ENCODE data around the gene ARCN1.

The ARCN1 gene

GRCh38 chr11:118524757-118525470 is 47.3 kb upstream of the ARCN1 start:
- H2AFZ ChIP-seq (ENCODE audit: low read depth, low read length) = no peak overlapping the region
- peaks cover 14% of the 10 kb centered on the region for H3K4me1 ChIP-seq (ENCODE audit: insufficient read depth, low read length)

GRCh38 chr11:118526688-118527087 is 45.5 kb upstream of the ARCN1 start:
- TF ChIP-seq, protein P1, sequence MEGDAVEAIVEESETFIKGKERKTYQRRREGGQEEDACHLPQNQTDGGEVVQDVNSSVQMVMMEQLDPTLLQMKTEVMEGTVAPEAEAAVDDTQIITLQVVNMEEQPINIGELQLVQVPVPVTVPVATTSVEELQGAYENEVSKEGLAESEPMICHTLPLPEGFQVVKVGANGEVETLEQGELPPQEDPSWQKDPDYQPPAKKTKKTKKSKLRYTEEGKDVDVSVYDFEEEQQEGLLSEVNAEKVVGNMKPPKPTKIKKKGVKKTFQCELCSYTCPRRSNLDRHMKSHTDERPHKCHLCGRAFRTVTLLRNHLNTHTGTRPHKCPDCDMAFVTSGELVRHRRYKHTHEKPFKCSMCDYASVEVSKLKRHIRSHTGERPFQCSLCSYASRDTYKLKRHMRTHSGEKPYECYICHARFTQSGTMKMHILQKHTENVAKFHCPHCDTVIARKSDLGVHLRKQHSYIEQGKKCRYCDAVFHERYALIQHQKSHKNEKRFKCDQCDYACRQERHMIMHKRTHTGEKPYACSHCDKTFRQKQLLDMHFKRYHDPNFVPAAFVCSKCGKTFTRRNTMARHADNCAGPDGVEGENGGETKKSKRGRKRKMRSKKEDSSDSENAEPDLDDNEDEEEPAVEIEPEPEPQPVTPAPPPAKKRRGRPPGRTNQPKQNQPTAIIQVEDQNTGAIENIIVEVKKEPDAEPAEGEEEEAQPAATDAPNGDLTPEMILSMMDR (IDR thresholded peaks at IDR 0.05; ENCODE audit: borderline replicate concordance, extremely low read depth, low read length, poor library complexity, severe bottlenecking) = no peak
- TF ChIP-seq EZH2 (IDR thresholded peaks at IDR 0.05; ENCODE audit: borderline replicate concordance, low read depth, low read length, severe bottlenecking) = no peak
- Histone ChIP-seq H3K9me3 (ENCODE audit: insufficient read depth, low read length, severe bottlenecking) (no peaks in the 10 kb centered on the region), H3K4me2 (ENCODE audit: insufficient read depth, low read length) (no peak overlapping the region), H3K27ac (ENCODE audit: low read length) (no peak overlapping the region), H4K20me1 (ENCODE audit: insufficient read depth, low read length) (peaks cover 9% of the 10 kb centered on the region), H3K79me2 (ENCODE audit: insufficient read depth, low read length) (no peaks in the 10 kb centered on the region), H3K27me3 (ENCODE audit: insufficient read depth, low read length, poor library complexity) (peaks cover 6% of the 10 kb centered on the region), H2AFZ (ENCODE audit: low read depth, low read length) (no peak overlapping the region), H3K36me3 (ENCODE audit: insufficient read depth, low read length) (peaks cover 35% of the 10 kb centered on the region), H3K4me3 (ENCODE audit: low read depth in 1 of 2, low read length in 2 of 2) (no peak overlapping the region), H3K4me1 (ENCODE audit: insufficient read depth, low read length) (peaks cover 31% of the 10 kb centered on the region), H3K9ac (ENCODE audit: low read depth, low read length) (no peak overlapping the region)
- no peak for DNase-seq
- no peak for ATAC-seq (ENCODE audit: insufficient read depth, low read depth)

More at GRCh38 chr11:118524757-118525470, 47.3 kb upstream of the ARCN1 start:
- TF ChIP-seq, protein P1 (IDR thresholded peaks at IDR 0.05; ENCODE audit: borderline replicate concordance, extremely low read depth, low read length, poor library complexity, severe bottlenecking) = no peak
- no peak for TF ChIP-seq EZH2 (IDR thresholded peaks at IDR 0.05; ENCODE audit: borderline replicate concordance, low read depth, low read length, severe bottlenecking)
- no peaks in the 10 kb centered on the region for H3K27me3 ChIP-seq (ENCODE audit: insufficient read depth, low read length, poor library complexity)
- H3K9me3 ChIP-seq (ENCODE audit: insufficient read depth, low read length, severe bottlenecking) = no peaks in the 10 kb centered on the region
- DNase-seq (no peak), ATAC-seq (ENCODE audit: insufficient read depth, low read depth) (peak; percentile 52; the same call in 2 of the 3 replicates)
- no peak overlapping the region for H3K27ac ChIP-seq (ENCODE audit: low read length)
- peaks cover 51% of the 10 kb centered on the region for H3K36me3 ChIP-seq (ENCODE audit: insufficient read depth, low read length)
- H4K20me1 ChIP-seq (ENCODE audit: insufficient read depth, low read length) = peaks cover 9% of the 10 kb centered on the region
- H3K9ac ChIP-seq (ENCODE audit: low read depth, low read length) = no peak overlapping the region
- no peak overlapping the region for H3K4me2 ChIP-seq (ENCODE audit: insufficient read depth, low read length)
- no peak overlapping the region for H3K4me3 ChIP-seq (ENCODE audit: low read depth in 1 of 2, low read length in 2 of 2)
- no peaks in the 10 kb centered on the region for H3K79me2 ChIP-seq (ENCODE audit: insufficient read depth, low read length)

DNA sequence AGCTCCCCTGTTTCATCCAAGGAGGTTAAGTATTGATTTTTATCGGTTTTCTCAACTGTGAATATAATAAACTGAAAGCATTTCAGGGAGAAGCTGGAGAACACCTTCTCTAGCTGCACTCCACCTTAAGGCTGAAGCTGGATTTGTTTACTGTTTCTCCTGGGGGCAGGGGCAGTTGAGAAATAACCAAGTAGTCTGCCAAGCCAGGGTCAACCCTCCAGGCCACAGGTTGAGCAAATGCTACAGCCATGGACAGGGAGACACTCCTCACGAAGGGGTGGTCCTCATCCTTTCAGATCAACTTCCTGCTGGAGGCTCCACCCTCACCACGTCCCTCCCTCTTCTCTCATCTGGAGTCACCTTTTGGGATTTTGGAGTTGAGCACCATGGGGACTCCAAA is 45.1 kb upstream of the ARCN1 start, which contains the start of gene TTC36:
Gene TTC36 (plus strand): TSS at position 366 of the 400 bp plus-strand sequence. CDS start 21 bp downstream, at position 387.
- no peaks in the 10 kb centered on the region for H3K9me3 ChIP-seq (ENCODE audit: insufficient read depth, low read length, severe bottlenecking)
- H3K36me3 ChIP-seq (ENCODE audit: insufficient read depth, low read length) = peaks cover 31% of the 10 kb centered on the region
- no peak within 1 kb of the TSS for H3K4me3 ChIP-seq (ENCODE audit: low read depth in 1 of 2, low read length in 2 of 2)
- no peak within 1 kb of the TSS for H3K27ac ChIP-seq (ENCODE audit: low read length)
- H3K9ac ChIP-seq (ENCODE audit: low read depth, low read length) = no peak within 1 kb of the TSS
- DNase-seq (no peak), ATAC-seq (ENCODE audit: insufficient read depth, low read depth) (no peak)
- no peak for TF ChIP-seq EZH2 (IDR thresholded peaks at IDR 0.05; ENCODE audit: borderline replicate concordance, low read depth, low read length, severe bottlenecking)
- TF ChIP-seq, protein P1 (IDR thresholded peaks at IDR 0.05; ENCODE audit: borderline replicate concordance, extremely low read depth, low read length, poor library complexity, severe bottlenecking) = no peak
- H3K4me2 ChIP-seq (ENCODE audit: insufficient read depth, low read length) = no peak within 1 kb of the TSS
- peaks cover 6% of the 10 kb centered on the region for H3K27me3 ChIP-seq (ENCODE audit: insufficient read depth, low read length, poor library complexity)
- H2AFZ ChIP-seq (ENCODE audit: low read depth, low read length) = no peak within 1 kb of the TSS
- no peaks in the 10 kb centered on the region for H3K79me2 ChIP-seq (ENCODE audit: insufficient read depth, low read length)
- H3K4me1 ChIP-seq (ENCODE audit: insufficient read depth, low read length) = peaks cover 36% of the 10 kb centered on the region
- H4K20me1 ChIP-seq (ENCODE audit: insufficient read depth, low read length) = peaks cover 9% of the 10 kb centered on the region

Data from DND-41 (cell line).